ENCODE data around the gene PECR.

Gene PECR

DNA sequence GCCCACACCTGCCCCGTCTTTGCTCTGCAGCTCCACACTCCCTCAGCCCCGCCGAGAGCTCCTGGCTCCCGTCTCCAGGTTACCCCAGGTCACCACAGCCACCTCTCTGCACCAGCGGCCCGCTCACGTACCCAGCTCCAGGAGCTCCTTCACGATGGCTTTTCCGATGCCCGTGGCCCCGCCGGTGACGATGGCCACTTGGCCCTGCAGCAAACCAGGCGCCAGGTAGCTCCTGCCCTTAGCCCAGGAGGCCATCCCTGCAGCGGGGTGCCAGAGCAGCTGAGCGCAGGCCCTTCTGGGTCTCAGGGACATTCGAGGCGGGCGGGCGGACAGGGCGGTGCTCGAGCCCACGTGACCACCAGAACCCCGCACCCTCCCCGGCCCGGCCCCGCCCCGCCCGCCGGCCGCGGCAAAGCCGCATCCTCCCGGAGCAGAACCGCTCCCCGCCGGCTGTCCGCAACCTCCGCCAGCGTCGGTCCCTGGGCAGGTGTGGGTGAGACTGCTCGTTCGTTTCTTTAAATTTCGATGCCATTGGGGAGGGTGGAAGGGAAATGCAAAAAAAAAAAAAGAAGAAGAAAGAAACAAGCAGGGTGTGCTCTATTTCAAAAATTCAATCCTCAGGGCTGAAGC is at the start of gene PECR, which contains the start of gene TMEM169:
PECR (minus strand) TSS at position 323 of the 630 bp plus-strand sequence; CDS start at position 255, 68 bp downstream.
TMEM169 (plus strand) TSS at position 433 of the 630 bp plus-strand sequence. CDS start 14,045 bp downstream, outside the sequence.
- peak in 55 of 56 donors; percentile 27 to 89 (median 73) for DNase-seq

DNA sequence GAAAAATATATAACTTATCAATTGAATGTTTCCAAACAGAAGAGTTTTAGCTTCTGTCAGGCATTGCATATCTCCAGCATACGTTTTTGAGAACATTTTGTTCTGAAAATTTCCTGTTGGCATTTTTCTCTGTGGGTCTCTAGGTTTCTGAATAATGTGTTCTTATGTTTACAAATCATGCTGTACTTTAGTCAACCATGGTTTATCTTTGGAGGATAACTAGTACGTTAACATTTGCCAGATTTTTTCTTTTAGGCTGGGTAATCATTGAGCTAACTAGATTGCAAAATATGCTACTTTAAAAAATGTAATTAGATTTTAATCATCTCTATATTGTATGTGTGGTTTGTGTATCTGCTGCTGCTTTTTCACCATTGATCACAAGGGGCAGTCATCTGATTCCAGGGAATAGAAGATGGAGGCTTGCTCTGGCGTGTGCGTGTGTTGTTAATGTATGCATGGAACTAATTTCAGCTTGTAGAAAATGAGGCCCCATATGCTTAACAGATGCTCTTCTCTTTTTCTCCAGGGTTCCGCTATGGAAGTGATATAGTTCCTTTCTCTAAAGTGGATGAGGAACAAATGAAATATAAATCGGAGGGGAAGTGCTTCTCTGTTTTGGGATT is 48.9 kb upstream of the PECR start:
- DNase-seq, result no peak

- DNase-seq, result no peak
These were observed 45.3 kb upstream of the PECR start for GRCh38 chr2:216126943-216127342.

DNA sequence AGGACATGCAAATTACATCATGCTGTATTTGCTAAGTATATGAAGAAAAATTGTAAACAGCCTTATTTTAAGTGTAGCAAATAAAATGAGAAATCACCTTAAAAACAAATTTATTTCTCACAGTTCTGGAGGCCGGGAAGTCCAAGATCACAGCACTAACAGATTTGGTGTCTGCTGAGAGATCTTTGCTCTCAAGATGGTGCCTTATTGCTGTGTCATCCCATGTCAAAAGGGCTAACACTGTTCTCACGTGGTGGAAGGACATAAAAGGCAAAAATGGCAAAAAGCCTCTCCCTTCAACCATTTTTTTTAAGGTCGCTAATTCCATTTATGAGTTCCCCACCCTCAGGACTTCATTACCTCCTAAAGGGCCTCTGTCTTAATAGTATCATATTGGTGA is 39.6 kb upstream of the PECR start:
- no peak for DNase-seq

GRCh38 chr2:216119986-216120385 is 38.4 kb upstream of the PECR start:
- no peak for DNase-seq

GRCh38 chr2:216119146-216119545 is 37.5 kb upstream of the PECR start:
- DNase-seq, result no peak

DNA sequence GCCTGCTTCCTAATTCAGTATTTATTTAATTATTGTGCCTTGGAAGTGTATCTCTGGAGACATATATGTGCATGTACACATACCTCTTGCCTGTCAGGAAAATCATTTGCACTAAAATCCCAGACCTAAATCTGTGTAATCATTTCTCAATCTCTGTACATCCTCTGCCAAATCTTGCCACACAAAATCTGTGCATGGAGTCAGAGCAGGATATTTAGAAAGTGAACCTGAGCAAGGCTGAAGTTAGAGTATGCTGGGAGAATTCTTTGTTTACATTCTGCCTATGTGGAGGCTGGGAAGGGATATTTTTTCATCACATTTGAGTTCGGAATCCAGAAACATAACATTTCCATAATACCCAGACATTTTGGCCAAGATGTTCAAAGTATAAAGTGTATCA is 36.9 kb upstream of the PECR start:
- no peak for DNase-seq

- DNase-seq, result no peak
These were observed 36.1 kb upstream of the PECR start for GRCh38 chr2:216117561-216118340.

GRCh38 chr2:216116418-216116817 is 34.8 kb upstream of the PECR start:
- DNase-seq, result no peak

- peak in 55 of 56 donors; percentile 60 to 97 (median 91) for DNase-seq
These were observed 33.3 kb upstream of the PECR start for GRCh38 chr2:216114714-216115531.

DNA sequence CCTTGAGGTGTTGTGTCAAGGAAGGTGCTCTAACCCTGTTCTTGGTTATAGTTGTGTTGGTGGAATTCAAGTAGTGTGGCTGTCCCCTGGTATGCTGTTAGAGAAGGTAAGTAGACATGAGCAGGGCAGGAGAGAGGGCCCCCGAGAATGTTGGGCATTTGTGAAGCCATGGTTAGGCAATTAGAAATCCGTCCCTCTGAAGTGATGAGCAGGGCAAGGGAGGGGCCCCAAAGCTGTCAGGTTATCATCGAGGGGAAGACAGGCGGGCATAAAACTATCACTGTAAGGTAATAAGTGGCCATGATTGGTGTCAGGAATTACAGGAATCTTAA is 32.7 kb upstream of the PECR start:
- DNase-seq, result peak in 2 of 56 donors; percentile 26 to 39

GRCh38 chr2:216113572-216113971 is 32.0 kb upstream of the PECR start:
- DNase-seq, result no peak

DNA sequence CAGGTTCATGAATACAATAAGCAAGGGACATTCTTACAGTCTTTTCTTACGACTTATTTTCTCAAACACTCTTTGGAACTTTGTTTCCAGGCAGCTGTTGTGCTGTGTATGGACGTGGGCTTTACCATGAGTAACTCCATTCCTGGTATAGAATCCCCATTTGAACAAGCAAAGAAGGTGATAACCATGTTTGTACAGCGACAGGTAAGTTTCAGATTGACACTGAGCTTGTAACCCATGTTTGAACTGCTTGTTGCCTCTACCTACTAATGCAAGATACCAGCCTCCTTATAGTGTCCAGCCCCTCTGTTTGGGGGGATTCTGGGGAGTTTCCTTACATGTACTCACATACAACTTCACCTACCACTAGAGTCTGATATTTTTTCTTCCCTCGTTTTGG is 31.3 kb upstream of the PECR start:
- DNase-seq, result no peak

DNA sequence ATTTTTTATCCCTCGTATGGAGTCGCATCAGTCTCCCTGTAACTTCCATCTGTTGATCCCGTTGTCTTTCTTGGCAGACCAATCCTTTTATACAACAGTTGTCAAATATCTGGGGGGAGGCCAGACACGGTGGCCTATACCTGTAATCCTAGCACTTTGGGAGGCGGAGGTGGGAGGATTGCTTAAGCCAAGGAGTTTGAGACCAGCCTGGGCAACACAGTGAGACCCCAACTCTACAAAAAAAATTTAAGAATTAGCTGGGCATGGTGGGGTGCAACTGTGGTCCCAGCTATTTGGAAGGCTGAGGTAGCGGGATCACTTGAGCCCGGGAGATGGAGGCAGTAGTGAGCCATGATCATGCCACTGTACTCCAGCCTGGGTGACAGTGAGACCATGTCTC is 29.5 kb upstream of the PECR start:
- no peak for DNase-seq

GRCh38 chr2:216110620-216111019 is 29.0 kb upstream of the PECR start:
- no peak for DNase-seq

GRCh38 chr2:216109962-216110614 is 28.5 kb upstream of the PECR start:
- no peak for DNase-seq

- peak; percentile 31 to 96 (median 88) for DNase-seq
These were observed 27.6 kb upstream of the PECR start, which contains the start of gene XRCC5 for GRCh38 chr2:216108967-216109921. XRCC5 (plus strand) TSS chr2:216109348; CDS start chr2:216109437, 89 bp downstream.

DNA sequence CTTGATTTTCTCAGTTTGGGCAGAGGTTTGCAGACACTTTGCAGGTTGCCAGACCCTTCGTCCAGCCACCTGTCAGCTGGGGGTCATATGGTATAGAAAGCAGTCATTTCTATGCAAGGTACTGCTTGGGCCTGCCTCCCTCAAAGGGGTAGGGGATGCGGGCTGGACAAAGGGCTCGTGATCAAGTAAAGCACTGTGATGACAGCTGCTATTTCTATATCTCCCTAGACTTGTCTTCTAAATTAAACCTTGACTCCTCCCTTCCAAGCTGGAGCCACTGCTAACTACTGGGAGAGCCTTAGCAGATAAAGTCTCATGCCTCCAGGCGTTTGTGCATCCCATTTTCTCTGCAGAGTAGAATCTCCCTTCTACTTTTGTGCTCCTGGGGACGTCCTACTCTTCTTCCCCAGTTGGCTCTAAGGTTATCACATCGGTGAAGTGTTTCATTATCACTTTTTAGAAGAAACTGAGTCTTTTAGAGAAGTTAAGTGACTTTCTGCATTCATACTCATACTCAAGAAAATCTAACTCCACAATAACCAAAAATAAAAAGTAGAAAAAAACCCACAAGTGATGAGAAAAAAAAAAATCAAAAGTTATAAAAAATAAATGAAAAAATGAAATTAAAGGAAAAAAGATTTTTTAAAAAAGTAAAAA is 26.8 kb upstream of the PECR start:
- no peak for DNase-seq

- DNase-seq, result no peak
These were observed 26.2 kb upstream of the PECR start for GRCh38 chr2:216107760-216108159.
